ENCODE results near the gene VSTM2L. TPM values are rescaled to one million over a fixed set of nuclear protein-coding genes. Genes with fewer than 3 reads are reported as not detected.

The VSTM2L gene
- total and polyA plus RNA-seq, 9 of the 15 experiments (the other 6 are each of a cell fraction or from before 2014, with no cell fraction given), result not detected

GRCh38 chr20:37886851-37887297 is 16.1 kb upstream of the VSTM2L start (continued):
- TF ChIP-seq TOE1 (IDR thresholded peaks at IDR 0.05; ENCODE audit: borderline replicate concordance) (peak; percentile 87), TOE1 (CRISPR knock-in tag; IDR thresholded peaks at IDR 0.05; ENCODE audit: borderline replicate concordance, low read depth) (no peak), ZNF512 (tag; IDR thresholded peaks at IDR 0.05) (no peak), NFXL1 (CRISPR knock-in tag; IDR thresholded peaks at IDR 0.05) (no peak), ZNF436 (CRISPR knock-in tag; IDR thresholded peaks at IDR 0.05) (no peak), EGR1 (conservative IDR thresholded peaks at IDR 0.05) (no peak), ZNF274 (IDR thresholded peaks at IDR 0.05; ENCODE audit: borderline replicate concordance, low read depth, low read length) (no peak), FOXK1 (CRISPR knock-in tag; IDR thresholded peaks at IDR 0.05; ENCODE audit: borderline replicate concordance) (no peak), SRSF7 (optimal IDR thresholded peaks at IDR 0.05; ENCODE audit: low read depth, low read length) (no peak), SREBF1 (IDR thresholded peaks at IDR 0.05; ENCODE audit: borderline replicate concordance, low read depth, low read length) (no peak), MEF2D (tag; conservative IDR thresholded peaks at IDR 0.05; ENCODE audit: low read depth) (no peak), XRCC3 (IDR thresholded peaks at IDR 0.05) (no peak), ZNF395 (CRISPR knock-in tag; IDR thresholded peaks at IDR 0.05) (no peak), OTX1 (CRISPR knock-in tag; IDR thresholded peaks at IDR 0.05) (no peak), USF1 (CRISPR knock-in tag; IDR thresholded peaks at IDR 0.05) (peak; percentile 73)

All from K562 (cell line).